Measurements from ENCODE around the gene CUEDC1.

The CUEDC1 gene

DNA sequence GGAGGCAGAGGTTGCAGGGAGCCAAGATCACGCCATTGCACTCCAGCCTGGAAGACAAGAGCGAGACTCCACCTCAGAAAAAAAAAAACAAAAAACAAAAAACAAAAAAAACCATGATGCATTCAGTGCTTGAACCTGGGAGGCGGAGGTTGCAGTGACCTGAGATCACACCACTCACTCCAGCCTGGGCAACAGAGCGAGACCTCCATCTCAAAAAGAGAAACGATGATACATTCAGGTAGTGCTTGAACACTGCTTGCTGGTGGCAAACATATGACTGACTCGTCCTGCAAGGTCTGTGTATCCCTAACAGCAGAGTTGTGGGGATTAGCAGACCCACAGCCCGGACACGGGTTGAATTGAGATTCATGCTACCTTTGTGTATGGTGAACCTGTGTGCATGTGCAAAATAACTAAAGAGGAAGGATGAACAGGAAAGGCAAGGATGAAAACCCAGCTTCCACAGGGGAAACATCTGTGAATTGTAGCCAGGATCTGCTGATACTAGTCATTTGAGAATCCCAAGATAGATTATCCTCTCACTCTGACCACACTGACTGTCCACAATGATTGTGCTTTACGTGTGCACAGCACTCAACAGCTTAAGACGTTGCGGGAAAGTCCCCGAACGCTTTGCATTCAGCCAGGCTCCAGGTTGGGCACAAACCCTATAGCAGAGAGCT, 53.0 kb downstream of the CUEDC1 start:
- Histone ChIP-seq H3K27ac (ENCODE audit: low read length) (peak overlapping the region; percentile 81), H3K9ac (ENCODE audit: low read length) (peak overlapping the region; percentile 59)

DNA sequence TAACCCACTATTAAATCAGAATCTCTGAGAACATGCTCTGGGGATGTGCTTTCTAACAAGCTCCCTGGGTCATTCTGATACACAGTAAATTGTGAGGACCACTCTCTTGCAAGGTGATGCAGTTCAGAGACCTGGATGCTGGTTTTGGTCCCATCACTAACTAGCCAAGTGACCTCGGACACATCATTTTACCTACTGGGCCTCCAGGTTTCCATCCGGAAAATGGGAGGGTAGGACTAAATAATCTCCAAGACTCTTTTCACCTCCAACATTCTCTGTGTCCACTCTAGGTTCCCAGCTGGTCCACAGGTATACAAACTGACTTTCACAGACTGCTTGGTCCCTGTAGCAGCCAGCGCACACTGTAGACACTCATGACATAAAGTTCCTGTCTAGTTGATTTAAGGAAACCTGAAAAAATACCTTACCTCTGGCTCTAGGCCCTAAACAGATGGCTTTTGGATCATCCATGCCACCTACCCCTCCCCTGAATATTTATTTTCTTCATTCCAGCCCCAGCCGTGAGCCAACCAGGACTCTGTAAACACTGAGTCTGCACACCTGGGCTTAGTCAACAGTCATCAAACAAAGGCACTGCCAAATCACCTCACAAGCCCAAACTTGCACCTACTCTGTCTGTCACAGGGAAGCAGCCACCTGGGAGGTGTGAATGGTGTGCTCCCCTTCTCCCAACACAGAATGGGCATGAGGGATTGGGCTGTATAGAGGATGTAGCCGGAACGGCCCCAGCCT, 54.0 kb downstream of the CUEDC1 start:
- TF ChIP-seq CTCF (IDR thresholded peaks at IDR 0.05; ENCODE audit: low read depth, low read length) (no peak), EZH2phosphoT487 (IDR thresholded peaks at IDR 0.05; ENCODE audit: low read depth) (no peak)
- no peaks in the 10 kb centered on the region for H3K79me2 ChIP-seq (ENCODE audit: low read length)
- peak overlapping the region; percentile 1; the same call in 1 of the 2 replicates for H3K4me2 ChIP-seq (ENCODE audit: low read length)
- peaks cover 93% of the 10 kb centered on the region for H3K4me1 ChIP-seq (ENCODE audit: low read length)
- no peaks in the 10 kb centered on the region for H4K20me1 ChIP-seq (ENCODE audit: insufficient read depth, low read length)
- H3K9me3 ChIP-seq (ENCODE audit: insufficient read depth, low read length) = peaks cover 4% of the 10 kb centered on the region; the same call in 1 of the 2 replicates
- H3K27me3 ChIP-seq (ENCODE audit: low read depth, low read length) = peaks cover 20% of the 10 kb centered on the region
- H2AFZ ChIP-seq (ENCODE audit: low read depth, low read length) = no peak overlapping the region
- no peak overlapping the region for H3K27ac ChIP-seq (ENCODE audit: low read length)
- no peak overlapping the region for H3K4me3 ChIP-seq (ENCODE audit: low read length)
- no peaks in the 10 kb centered on the region for H3K36me3 ChIP-seq (replicated peaks; ENCODE audit: low read depth, low read length)
- H3K9ac ChIP-seq (ENCODE audit: low read length) = no peak overlapping the region

More for the DNA sequence above, 53.0 kb downstream of the CUEDC1 start:
- peak overlapping the region; percentile 90 for H3K4me2 ChIP-seq (ENCODE audit: low read length)
- no peaks in the 10 kb centered on the region for H3K79me2 ChIP-seq (ENCODE audit: low read length)
- peaks cover 23% of the 10 kb centered on the region for H3K27me3 ChIP-seq (ENCODE audit: low read depth, low read length)
- H3K4me3 ChIP-seq (ENCODE audit: low read length) = peak overlapping the region; percentile 65
- H3K36me3 ChIP-seq (replicated peaks; ENCODE audit: low read depth, low read length) = no peaks in the 10 kb centered on the region
- H3K4me1 ChIP-seq (ENCODE audit: low read length) = peaks cover 91% of the 10 kb centered on the region
- no peak overlapping the region for H2AFZ ChIP-seq (ENCODE audit: low read depth, low read length)
- H3K9me3 ChIP-seq (ENCODE audit: insufficient read depth, low read length) = peaks cover 4% of the 10 kb centered on the region; the same call in 1 of the 2 replicates
- no peaks in the 10 kb centered on the region for H4K20me1 ChIP-seq (ENCODE audit: insufficient read depth, low read length)
- TF ChIP-seq CTCF (IDR thresholded peaks at IDR 0.05; ENCODE audit: low read depth, low read length) = no peak
- TF ChIP-seq EZH2phosphoT487 (IDR thresholded peaks at IDR 0.05; ENCODE audit: low read depth) = no peak

DNA sequence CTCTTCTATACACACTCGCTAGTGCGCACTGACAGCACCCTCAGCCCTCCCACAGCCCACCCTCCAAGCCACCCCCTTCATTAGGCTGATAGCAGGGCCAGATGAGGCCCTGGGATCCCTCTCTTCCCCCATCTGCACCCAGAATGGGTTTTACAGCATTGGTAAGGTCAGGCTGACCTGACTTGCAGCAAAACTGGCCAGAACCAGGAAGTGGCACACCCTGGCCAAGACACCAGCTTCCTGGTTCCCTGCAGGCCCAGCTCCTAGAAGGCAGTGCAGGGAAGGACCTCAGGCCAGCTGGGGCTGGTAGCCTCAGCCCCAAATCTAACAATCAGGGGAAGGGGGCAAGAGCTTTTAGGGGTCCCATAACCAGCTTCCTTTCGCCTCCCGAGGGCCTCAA, 55.4 kb downstream of the CUEDC1 start:
- Histone ChIP-seq H3K27me3 (ENCODE audit: low read depth, low read length) (peaks cover 24% of the 10 kb centered on the region), H4K20me1 (ENCODE audit: insufficient read depth, low read length) (no peaks in the 10 kb centered on the region), H3K4me2 (ENCODE audit: low read length) (no peak overlapping the region), H2AFZ (ENCODE audit: low read depth, low read length) (peak overlapping the region; percentile 35; the same call in 1 of the 2 replicates), H3K79me2 (ENCODE audit: low read length) (no peaks in the 10 kb centered on the region), H3K36me3 (replicated peaks; ENCODE audit: low read depth, low read length) (no peaks in the 10 kb centered on the region), H3K4me1 (ENCODE audit: low read length) (peaks cover 88% of the 10 kb centered on the region), H3K4me3 (ENCODE audit: low read length) (no peak overlapping the region), H3K27ac (ENCODE audit: low read length) (no peak overlapping the region), H3K9ac (ENCODE audit: low read length) (no peak overlapping the region), H3K9me3 (ENCODE audit: insufficient read depth, low read length) (peaks cover 4% of the 10 kb centered on the region; the same call in 1 of the 2 replicates)
- TF ChIP-seq EZH2phosphoT487 (IDR thresholded peaks at IDR 0.05; ENCODE audit: low read depth) = no peak
- TF ChIP-seq CTCF (IDR thresholded peaks at IDR 0.05; ENCODE audit: low read depth, low read length) = no peak

DNA sequence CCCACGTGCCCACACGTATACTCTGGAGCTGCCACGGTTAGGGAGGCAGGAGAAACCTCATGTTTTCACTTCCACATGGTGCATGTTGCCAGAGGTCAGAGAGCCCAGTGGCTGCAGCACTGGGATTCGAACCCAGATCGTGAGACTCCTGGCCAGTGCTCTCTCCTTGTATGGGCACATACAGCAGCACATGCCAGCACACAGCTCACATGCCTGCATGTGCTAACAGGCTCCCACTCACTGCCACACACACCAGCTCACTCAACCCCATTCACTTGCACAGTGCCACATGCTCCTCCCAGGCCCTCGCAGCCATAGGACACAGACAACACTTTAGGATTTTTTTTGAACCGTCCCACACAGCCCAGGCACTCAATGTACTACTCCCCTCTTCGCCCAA, 55.8 kb downstream of the CUEDC1 start:
- peaks cover 4% of the 10 kb centered on the region; the same call in 1 of the 2 replicates for H3K9me3 ChIP-seq (ENCODE audit: insufficient read depth, low read length)
- H4K20me1 ChIP-seq (ENCODE audit: insufficient read depth, low read length) = no peaks in the 10 kb centered on the region
- no peak overlapping the region for H3K9ac ChIP-seq (ENCODE audit: low read length)
- peaks cover 87% of the 10 kb centered on the region for H3K4me1 ChIP-seq (ENCODE audit: low read length)
- H3K4me3 ChIP-seq (ENCODE audit: low read length) = no peak overlapping the region
- H3K79me2 ChIP-seq (ENCODE audit: low read length) = no peaks in the 10 kb centered on the region
- TF ChIP-seq CTCF (IDR thresholded peaks at IDR 0.05; ENCODE audit: low read depth, low read length) = no peak
- no peak for TF ChIP-seq EZH2phosphoT487 (IDR thresholded peaks at IDR 0.05; ENCODE audit: low read depth)
- H2AFZ ChIP-seq (ENCODE audit: low read depth, low read length) = 0 out of 2 replicates have a peak overlapping the region, but pooled peaks have one; percentile 35
- peak overlapping the region; percentile 14; the same call in 1 of the 2 replicates for H3K4me2 ChIP-seq (ENCODE audit: low read length)
- H3K27ac ChIP-seq (ENCODE audit: low read length) = no peak overlapping the region
- no peaks in the 10 kb centered on the region for H3K36me3 ChIP-seq (replicated peaks; ENCODE audit: low read depth, low read length)
- peaks cover 24% of the 10 kb centered on the region for H3K27me3 ChIP-seq (ENCODE audit: low read depth, low read length)

Data from OCI-LY3 (cell line).